Dendritic cell treated with granulocyte-macrophage colony-stimulating factor and Interleukin-4, amounts not matched to agents 40 ng/mL and 50 ng/mL, for 4 days (primary cell): ENCODE data around the gene HORMAD2.

Experiments used
- H3K27ac Mint-ChIP-seq: one replicate; pipeline ENCODE4 v1.8.0; 2022; ENCODE audit warnings: mild to moderate bottlenecking, mixed read lengths
- H3K27me3 Mint-ChIP-seq: one replicate; pipeline ENCODE4 v1.8.0; 2022; ENCODE audit warnings: mild to moderate bottlenecking, mixed read lengths
- H3K36me3 Mint-ChIP-seq: one replicate; pipeline ENCODE4 v1.8.0; 2022; ENCODE audit warnings: low read depth, mixed read lengths
- H3K4me1 Mint-ChIP-seq: one replicate; pipeline ENCODE4 v1.8.0; 2022; ENCODE audit warnings: low read depth, mixed read lengths
- H3K4me3 Mint-ChIP-seq: one replicate; pipeline ENCODE4 v1.8.0; 2022; ENCODE audit warnings: mild to moderate bottlenecking, moderate library complexity, mixed read lengths
- H3K9me3 Mint-ChIP-seq: one replicate; pipeline ENCODE4 v1.8.0; 2022; ENCODE audit warnings: mixed read lengths
- intact Hi-C: fragments of 100-400 bp; cut with micrococcal nuclease; formaldehyde crosslinking; loops from one replicate; pipeline ENCODE4 v1.15.0; 2022

The HORMAD2 gene

GRCh38 chr22:30132290-30132996 is 52.2 kb downstream of the HORMAD2 start:
- Mint-ChIP-seq H3K36me3 (no peaks in the 10 kb centered on the region), H3K27me3 (peaks cover 3% of the 10 kb centered on the region), H3K9me3 (no peaks in the 10 kb centered on the region), H3K4me3 (no peak overlapping the region), H3K4me1 (peaks cover 6% of the 10 kb centered on the region), H3K27ac (no peak overlapping the region)
- intact Hi-C loops = no loop called here

- Mint-ChIP-seq H3K4me3 (no peak overlapping the region), H3K9me3 (peaks cover 28% of the 10 kb centered on the region), H3K36me3 (no peaks in the 10 kb centered on the region), H3K27me3 (peaks cover 14% of the 10 kb centered on the region), H3K27ac (no peak overlapping the region), H3K4me1 (no peaks in the 10 kb centered on the region)
- intact Hi-C loops = loop anchor here (10.0 kb wide), 1 partner anchor 46 kb away; no protein-coding TSS in a partner anchor
Observed at GRCh38 chr22:30140414-30140813, 60.1 kb downstream of the HORMAD2 start.

- Mint-ChIP-seq H3K4me3 (no peak overlapping the region), H3K9me3 (peaks cover 28% of the 10 kb centered on the region)
Observed at GRCh38 chr22:30143265-30143664, 63.0 kb downstream of the HORMAD2 start.

GRCh38 chr22:30144391-30144790 is 64.1 kb downstream of the HORMAD2 start:
- intact Hi-C loops = loop anchor here (10.0 kb wide), 1 partner anchor 50 kb away; no protein-coding TSS in a partner anchor
- H3K4me3 Mint-ChIP-seq = no peak overlapping the region
- H3K27me3 Mint-ChIP-seq = peaks cover 20% of the 10 kb centered on the region
- no peaks in the 10 kb centered on the region for H3K36me3 Mint-ChIP-seq
- H3K27ac Mint-ChIP-seq = no peak overlapping the region
- H3K4me1 Mint-ChIP-seq = no peaks in the 10 kb centered on the region
- H3K9me3 Mint-ChIP-seq = peaks cover 25% of the 10 kb centered on the region

More at GRCh38 chr22:30143265-30143664, 63.0 kb downstream of the HORMAD2 start:
- peaks cover 20% of the 10 kb centered on the region for H3K27me3 Mint-ChIP-seq
- intact Hi-C loops = loop anchor here (10.0 kb wide), 1 partner anchor 48 kb away; no protein-coding TSS in a partner anchor
- H3K27ac Mint-ChIP-seq = no peak overlapping the region
- H3K36me3 Mint-ChIP-seq = no peaks in the 10 kb centered on the region
- H3K4me1 Mint-ChIP-seq = no peaks in the 10 kb centered on the region

GRCh38 chr22:30150212-30150611 is 69.9 kb downstream of the HORMAD2 start:
- peaks cover 19% of the 10 kb centered on the region for H3K4me1 Mint-ChIP-seq
- H3K27ac Mint-ChIP-seq = no peak overlapping the region

GRCh38 chr22:30158277-30158676 is 78.0 kb downstream of the HORMAD2 start:
- Mint-ChIP-seq H3K9me3 (no peaks in the 10 kb centered on the region), H3K36me3 (no peaks in the 10 kb centered on the region), H3K27me3 (peaks cover 9% of the 10 kb centered on the region), H3K4me1 (peaks cover 5% of the 10 kb centered on the region), H3K27ac (no peak overlapping the region), H3K4me3 (no peak overlapping the region)
- intact Hi-C loops = loop anchor here (10.0 kb wide), 1 partner anchor 57 kb away; no protein-coding TSS in a partner anchor

More at GRCh38 chr22:30150212-30150611, 69.9 kb downstream of the HORMAD2 start:
- peaks cover 7% of the 10 kb centered on the region for H3K27me3 Mint-ChIP-seq
- intact Hi-C loops = loop anchor here (10.0 kb wide), 1 partner anchor 65 kb away; no protein-coding TSS in a partner anchor
- no peak overlapping the region for H3K4me3 Mint-ChIP-seq
- H3K36me3 Mint-ChIP-seq = no peaks in the 10 kb centered on the region
- H3K9me3 Mint-ChIP-seq = no peaks in the 10 kb centered on the region

GRCh38 chr22:30158744-30159500 is 78.7 kb downstream of the HORMAD2 start:
- no peak overlapping the region for H3K4me3 Mint-ChIP-seq
- H3K9me3 Mint-ChIP-seq = no peaks in the 10 kb centered on the region
- intact Hi-C loops = loop anchor here (10.0 kb wide), 1 partner anchor 56 kb away; no protein-coding TSS in a partner anchor
- H3K27me3 Mint-ChIP-seq = peaks cover 9% of the 10 kb centered on the region
- peaks cover 5% of the 10 kb centered on the region for H3K4me1 Mint-ChIP-seq
- H3K36me3 Mint-ChIP-seq = no peaks in the 10 kb centered on the region
- H3K27ac Mint-ChIP-seq = no peak overlapping the region

GRCh38 chr22:30159561-30160353 is 79.5 kb downstream of the HORMAD2 start:
- Mint-ChIP-seq H3K4me1 (peaks cover 5% of the 10 kb centered on the region), H3K9me3 (no peaks in the 10 kb centered on the region), H3K27ac (no peak overlapping the region), H3K27me3 (peaks cover 9% of the 10 kb centered on the region), H3K4me3 (no peak overlapping the region), H3K36me3 (no peaks in the 10 kb centered on the region)
- intact Hi-C loops = loop anchor here (10.0 kb wide), 1 partner anchor 55 kb away; no protein-coding TSS in a partner anchor

GRCh38 chr22:30161051-30161469 is 80.8 kb downstream of the HORMAD2 start:
- intact Hi-C loops = no loop called here
- no peak overlapping the region for H3K4me3 Mint-ChIP-seq
- H3K27ac Mint-ChIP-seq = no peak overlapping the region
- H3K9me3 Mint-ChIP-seq = no peaks in the 10 kb centered on the region
- H3K36me3 Mint-ChIP-seq = no peaks in the 10 kb centered on the region
- H3K27me3 Mint-ChIP-seq = peaks cover 6% of the 10 kb centered on the region
- H3K4me1 Mint-ChIP-seq = peaks cover 5% of the 10 kb centered on the region

GRCh38 chr22:30167296-30167695 is 87.0 kb downstream of the HORMAD2 start:
- H3K9me3 Mint-ChIP-seq = no peaks in the 10 kb centered on the region
- H3K36me3 Mint-ChIP-seq = no peaks in the 10 kb centered on the region
- H3K4me1 Mint-ChIP-seq = no peaks in the 10 kb centered on the region
- H3K4me3 Mint-ChIP-seq = no peak overlapping the region
- peaks cover 2% of the 10 kb centered on the region for H3K27me3 Mint-ChIP-seq
- intact Hi-C loops = no loop called here
- no peak overlapping the region for H3K27ac Mint-ChIP-seq

GRCh38 chr22:30167734-30168133 is 87.5 kb downstream of the HORMAD2 start:
- no peaks in the 10 kb centered on the region for H3K36me3 Mint-ChIP-seq
- no peaks in the 10 kb centered on the region for H3K4me1 Mint-ChIP-seq
- H3K27ac Mint-ChIP-seq = no peak overlapping the region
- no peak overlapping the region for H3K4me3 Mint-ChIP-seq
- H3K9me3 Mint-ChIP-seq = no peaks in the 10 kb centered on the region
- intact Hi-C loops = no loop called here
- H3K27me3 Mint-ChIP-seq = peaks cover 2% of the 10 kb centered on the region

GRCh38 chr22:30169002-30169401 is 88.7 kb downstream of the HORMAD2 start:
- H3K9me3 Mint-ChIP-seq = no peaks in the 10 kb centered on the region
- intact Hi-C loops = no loop called here
- peaks cover 2% of the 10 kb centered on the region for H3K27me3 Mint-ChIP-seq
- H3K27ac Mint-ChIP-seq = no peak overlapping the region
- H3K36me3 Mint-ChIP-seq = no peaks in the 10 kb centered on the region
- H3K4me1 Mint-ChIP-seq = no peaks in the 10 kb centered on the region
- no peak overlapping the region for H3K4me3 Mint-ChIP-seq

- Mint-ChIP-seq H3K9me3 (no peaks in the 10 kb centered on the region), H3K36me3 (no peaks in the 10 kb centered on the region), H3K27ac (no peak overlapping the region), H3K4me3 (no peak overlapping the region), H3K4me1 (no peaks in the 10 kb centered on the region), H3K27me3 (peaks cover 2% of the 10 kb centered on the region)
- intact Hi-C loops = no loop called here
Observed at GRCh38 chr22:30170129-30170528, 89.9 kb downstream of the HORMAD2 start.
